Calu3 (cell line): ENCODE measurements around the gene DNAAF8. TPM values are rescaled to one million over a fixed set of nuclear protein-coding genes. Genes with fewer than 3 reads are reported as not detected.

Experiments used
- BruUV-seq: library from RNA; stranded (reverse); fragments of 400-500 nt; replicated peaks from 2 replicates; lab custom pipeline; 2021; lab: Mats Ljungman, UMichigan
- CTCF ChIA-PET: fragments of 300-600 bp; sonication (Branson Sonifier 250); formaldehyde crosslinking; loops from one replicate; lab custom pipeline; 2022; ENCODE audit warnings: antibody characterized with exemption; lab: Charles Lee
- DNase-seq: peaks from one replicate; pipeline ENCODE4 v3.0.0; 2022
- H3K27ac Mint-ChIP-seq: one replicate; pipeline ENCODE4 v1.8.0; 2022; ENCODE audit warnings: mixed read lengths; ENCODE audit not compliant: unreplicated experiment
- H3K27me3 Mint-ChIP-seq: one replicate; pipeline ENCODE4 v1.8.0; 2022; ENCODE audit warnings: mixed read lengths; ENCODE audit not compliant: unreplicated experiment
- H3K36me3 Mint-ChIP-seq: one replicate; pipeline ENCODE4 v1.8.0; 2022; ENCODE audit warnings: mild to moderate bottlenecking, moderate library complexity, mixed read lengths; ENCODE audit not compliant: insufficient read depth, unreplicated experiment
- H3K4me1 Mint-ChIP-seq: one replicate; pipeline ENCODE4 v1.8.0; 2022; ENCODE audit warnings: mild to moderate bottlenecking, low read depth, mixed read lengths; ENCODE audit not compliant: unreplicated experiment
- H3K4me3 Mint-ChIP-seq: one replicate; pipeline ENCODE4 v1.8.0; 2022; ENCODE audit warnings: mild to moderate bottlenecking, low read depth, moderate library complexity, mixed read lengths; ENCODE audit not compliant: unreplicated experiment
- H3K9me3 Mint-ChIP-seq: one replicate; pipeline ENCODE4 v1.8.0; 2022; ENCODE audit warnings: low read depth, mixed read lengths; ENCODE audit not compliant: unreplicated experiment
- CTCF ChIP-seq: fragments of 200-600 bp; IDR thresholded peaks from one replicate; pipeline ENCODE4 v1.8.0; 2022; ENCODE audit warnings: antibody characterized with exemption; ENCODE audit not compliant: unreplicated experiment
- intact Hi-C: fragments of 100-400 bp; cut with micrococcal nuclease; formaldehyde crosslinking; loops from one replicate; pipeline ENCODE4 v1.10.0; 2022; ENCODE audit not compliant: unreplicated experiment
- total RNA-seq: library from RNA; stranded (reverse); gene quantifications from 2 replicates; pipeline ENCODE4 v1.2.3, GENCODE V29; 2022

Gene DNAAF8
- total RNA-seq, 1 experiment from 2014 or later: 1.8 TPM

GRCh38 chr16:4703906-4704305, 30.4 kb upstream of the DNAAF8 start:
- peaks cover 13% of the 10 kb centered on the region for H3K4me1 Mint-ChIP-seq
- no peak overlapping the region for H3K4me3 Mint-ChIP-seq
- no peak overlapping the region for H3K27ac Mint-ChIP-seq
- intact Hi-C loops: no loop called here
- no TSS peak for BruUV-seq
- no peak for TF ChIP-seq CTCF
- H3K27me3 Mint-ChIP-seq: no peaks in the 10 kb centered on the region
- DNase-seq: no peak
- H3K36me3 Mint-ChIP-seq: peaks cover 35% of the 10 kb centered on the region
- no peaks in the 10 kb centered on the region for H3K9me3 Mint-ChIP-seq
- CTCF ChIA-PET: interaction anchor here (0.5 kb wide), 1 partner anchor 226 kb away, joined by 3 read pairs; no protein-coding TSS in a partner anchor

- no peaks in the 10 kb centered on the region for H3K9me3 Mint-ChIP-seq
- peaks cover 13% of the 10 kb centered on the region for H3K4me1 Mint-ChIP-seq
- TF ChIP-seq CTCF: no peak
- CTCF ChIA-PET: interaction anchor here (0.5 kb wide), 1 partner anchor 226 kb away, joined by 3 read pairs; no protein-coding TSS in a partner anchor
- intact Hi-C loops: no loop called here
- H3K36me3 Mint-ChIP-seq: peaks cover 29% of the 10 kb centered on the region
- no peak for DNase-seq
- no peak overlapping the region for H3K4me3 Mint-ChIP-seq
- no TSS peak for BruUV-seq
- no peaks in the 10 kb centered on the region for H3K27me3 Mint-ChIP-seq
- H3K27ac Mint-ChIP-seq: no peak overlapping the region
Observed at GRCh38 chr16:4704491-4704890, 29.8 kb upstream of the DNAAF8 start.

- Mint-ChIP-seq H3K27me3 (no peaks in the 10 kb centered on the region), H3K27ac (no peak overlapping the region), H3K4me1 (peaks cover 13% of the 10 kb centered on the region), H3K36me3 (peaks cover 25% of the 10 kb centered on the region), H3K4me3 (no peak overlapping the region), H3K9me3 (no peaks in the 10 kb centered on the region)
- intact Hi-C loops: no loop called here
- CTCF ChIA-PET: no interaction called here
- no peak for DNase-seq
- TF ChIP-seq CTCF: no peak
- BruUV-seq: no TSS peak
Observed at GRCh38 chr16:4704913-4705312, 29.4 kb upstream of the DNAAF8 start.

- TF ChIP-seq CTCF: no peak
- Mint-ChIP-seq H3K27me3 (no peaks in the 10 kb centered on the region), H3K4me1 (peaks cover 13% of the 10 kb centered on the region), H3K36me3 (peaks cover 31% of the 10 kb centered on the region), H3K4me3 (no peak overlapping the region), H3K27ac (no peak overlapping the region), H3K9me3 (no peaks in the 10 kb centered on the region)
- no peak for DNase-seq
- intact Hi-C loops: no loop called here
- no TSS peak for BruUV-seq
- CTCF ChIA-PET: no interaction called here
Observed at GRCh38 chr16:4706871-4707270, 27.5 kb upstream of the DNAAF8 start.
